Measurements from ENCODE around the gene FBLN2.

FBLN2 gene

GRCh38 chr3:13610006-13610570 lies 61.2 kb downstream of the FBLN2 start:
- DNase-seq: no peak

- no peak for DNase-seq
Measured at GRCh38 chr3:13611221-13611620, 62.3 kb downstream of the FBLN2 start.

GRCh38 chr3:13612829-13613228 lies 63.9 kb downstream of the FBLN2 start:
- no peak for DNase-seq

- DNase-seq: no peak
Measured at GRCh38 chr3:13613343-13614190, 64.6 kb downstream of the FBLN2 start.

- DNase-seq: no peak
Measured at GRCh38 chr3:13614607-13615006, 65.7 kb downstream of the FBLN2 start.

- no peak for DNase-seq
Measured at GRCh38 chr3:13615019-13615528, 66.1 kb downstream of the FBLN2 start.

GRCh38 chr3:13616359-13616758 lies 67.4 kb downstream of the FBLN2 start:
- no peak for DNase-seq

GRCh38 chr3:13617097-13617738 lies 68.3 kb downstream of the FBLN2 start:
- DNase-seq: no peak

GRCh38 chr3:13617981-13618380 lies 69.1 kb downstream of the FBLN2 start:
- DNase-seq: no peak

GRCh38 chr3:13618836-13619235 lies 69.9 kb downstream of the FBLN2 start:
- DNase-seq: no peak

GRCh38 chr3:13619661-13620230 lies 70.8 kb downstream of the FBLN2 start:
- no peak for DNase-seq

- no peak for DNase-seq
Measured at GRCh38 chr3:13620281-13620680, 71.4 kb downstream of the FBLN2 start.

GRCh38 chr3:13620776-13621365 lies 71.9 kb downstream of the FBLN2 start:
- DNase-seq: no peak

- peak; percentile 3 to 13 for DNase-seq
Measured at GRCh38 chr3:13621381-13622221, 72.7 kb downstream of the FBLN2 start.

- DNase-seq: no peak
Measured at GRCh38 chr3:13622356-13622755, 73.4 kb downstream of the FBLN2 start.

- no peak for DNase-seq
Measured at GRCh38 chr3:13623101-13623654, 74.3 kb downstream of the FBLN2 start.

GRCh38 chr3:13624021-13624420 lies 75.1 kb downstream of the FBLN2 start:
- DNase-seq: no peak

- no peak for DNase-seq
Measured at GRCh38 chr3:13624671-13625125, 75.8 kb downstream of the FBLN2 start.

GRCh38 chr3:13626396-13626795 lies 77.5 kb downstream of the FBLN2 start:
- DNase-seq: no peak

GRCh38 chr3:13626915-13627460 lies 78.1 kb downstream of the FBLN2 start:
- DNase-seq: no peak

GRCh38 chr3:13627681-13628080 lies 78.8 kb downstream of the FBLN2 start:
- no peak for DNase-seq
